HL-60/S4 (cell line): ENCODE data around the gene GNG7.
"Not testable (repeated sequence)": the region's sequence is repeated elsewhere in the genome, so short reads cannot be mapped to it uniquely, and the experiment has no call there.

Source experiments
- in situ Hi-C: fragments of 300-500 bp; cut with MboI; formaldehyde crosslinking; loops from 2 replicates; pipeline ENCODE4 v1.14.3; 2022; ENCODE audit warnings: low sequenced_read_pairs

Gene GNG7

DNA sequence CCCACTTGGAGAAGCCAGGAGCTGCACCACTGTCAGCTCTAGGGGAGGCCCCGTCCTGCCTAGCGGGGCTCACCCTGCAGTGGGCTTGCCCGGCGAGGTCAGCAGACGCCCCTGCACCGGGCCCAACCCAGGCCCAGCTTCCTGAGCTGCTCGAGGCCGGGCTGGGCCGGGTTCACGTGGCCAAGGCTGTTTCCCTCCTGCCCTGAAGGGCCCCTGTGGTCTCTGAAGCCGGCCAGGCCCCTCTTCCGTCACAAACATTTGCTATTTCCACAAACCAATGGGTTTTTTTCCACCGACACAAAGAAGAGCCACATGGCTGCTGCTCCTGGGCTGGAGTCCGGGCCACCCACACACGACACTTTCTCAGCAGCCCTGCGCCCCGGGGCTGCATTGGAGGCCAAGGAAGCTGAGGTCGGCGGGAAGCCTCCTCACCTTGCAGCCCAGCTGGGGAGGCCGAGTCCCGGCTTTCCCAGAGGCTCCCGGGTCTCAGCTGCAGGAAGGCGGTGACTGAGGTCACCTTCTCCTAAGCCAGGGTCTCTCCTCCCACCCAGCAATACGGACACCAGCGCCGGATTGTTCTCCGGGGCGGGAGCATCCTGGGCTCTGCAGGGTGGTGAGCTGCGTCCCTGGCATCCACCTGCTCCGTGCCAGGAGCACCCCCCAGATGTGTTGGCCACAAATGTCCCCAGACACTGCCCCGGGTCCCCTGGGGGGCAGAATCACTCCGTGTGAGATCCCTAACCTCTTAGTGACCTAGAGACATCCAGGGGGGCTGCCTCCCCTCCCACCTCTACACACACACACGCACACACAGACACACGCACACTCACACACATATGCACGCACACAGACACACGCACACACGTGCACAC, 146.0 kb downstream of the GNG7 start:
- in situ Hi-C loops: no loop called here

DNA sequence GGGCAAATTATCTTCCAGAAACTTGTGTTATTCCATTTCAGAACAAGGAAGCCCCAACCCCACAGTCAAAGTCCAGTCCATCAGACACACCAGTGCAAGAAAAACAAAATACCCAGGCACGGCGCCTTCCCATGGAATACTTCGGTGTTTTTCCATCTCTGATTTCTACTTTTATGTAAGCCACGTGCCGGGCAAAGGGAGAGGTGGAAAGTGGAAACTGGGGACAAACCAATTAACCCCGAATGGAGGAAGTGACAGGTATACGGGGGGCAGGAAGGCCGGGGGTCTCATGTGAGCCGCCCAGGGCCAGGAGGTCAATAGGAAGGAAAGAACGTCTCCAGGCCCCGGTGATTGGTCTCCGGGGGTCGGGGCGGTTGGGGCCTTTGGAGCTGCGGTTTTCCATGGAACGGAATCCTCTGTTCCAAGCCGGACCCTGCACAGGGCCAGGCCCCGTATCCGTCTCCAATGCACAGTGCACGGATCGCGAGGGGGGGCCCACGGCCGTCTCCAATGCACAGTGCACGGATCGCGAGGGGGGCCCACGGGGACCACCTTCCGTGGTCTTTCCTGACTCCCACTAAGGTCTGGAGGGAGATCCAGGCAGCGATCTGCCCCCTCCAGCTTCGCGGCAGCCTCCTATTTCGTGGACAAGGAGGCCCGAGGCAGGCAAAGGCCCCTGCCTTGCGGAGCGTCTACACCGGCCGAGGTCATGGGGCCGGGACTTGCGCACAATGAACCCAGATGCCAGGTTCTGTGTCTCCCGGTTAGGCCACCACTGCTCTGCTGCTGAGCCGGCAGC, 146.9 kb downstream of the GNG7 start:
- in situ Hi-C loops: no loop called here

DNA sequence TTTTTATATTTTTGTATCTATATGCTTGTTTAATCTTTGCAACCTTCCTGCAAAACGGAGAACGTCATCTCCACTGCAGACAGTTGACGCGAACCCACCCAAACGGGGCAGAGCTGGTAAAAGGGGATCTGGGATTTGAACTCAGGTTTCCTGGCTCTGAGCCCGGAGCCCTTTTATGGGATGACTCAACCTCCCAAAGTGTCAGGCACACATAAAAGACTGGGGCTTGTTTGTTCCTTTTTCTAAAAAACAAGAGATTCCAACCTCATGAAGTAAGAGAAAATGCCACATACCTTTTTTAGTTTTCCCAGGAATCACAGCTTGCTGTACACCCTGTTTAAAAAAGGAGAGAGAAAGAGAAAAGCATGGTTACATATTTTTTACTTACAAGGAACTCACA, 147.6 kb downstream of the GNG7 start:
- in situ Hi-C loops: no loop called here

DNA sequence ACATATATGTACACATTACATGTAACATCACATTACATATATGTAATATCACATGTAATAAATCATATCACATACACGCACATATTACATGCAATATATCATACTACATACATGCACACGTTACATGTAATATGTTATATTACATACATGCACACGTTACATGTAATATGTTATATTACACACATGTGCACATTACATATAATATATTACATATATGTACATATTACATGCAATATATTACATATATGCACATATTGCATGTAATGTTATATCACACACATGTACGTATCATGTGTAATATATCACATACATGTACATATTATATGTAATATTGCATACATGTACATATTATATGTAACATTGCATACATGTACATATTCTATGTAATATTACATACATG, 149.0 kb downstream of the GNG7 start:
- in situ Hi-C loops: no loop called here

DNA sequence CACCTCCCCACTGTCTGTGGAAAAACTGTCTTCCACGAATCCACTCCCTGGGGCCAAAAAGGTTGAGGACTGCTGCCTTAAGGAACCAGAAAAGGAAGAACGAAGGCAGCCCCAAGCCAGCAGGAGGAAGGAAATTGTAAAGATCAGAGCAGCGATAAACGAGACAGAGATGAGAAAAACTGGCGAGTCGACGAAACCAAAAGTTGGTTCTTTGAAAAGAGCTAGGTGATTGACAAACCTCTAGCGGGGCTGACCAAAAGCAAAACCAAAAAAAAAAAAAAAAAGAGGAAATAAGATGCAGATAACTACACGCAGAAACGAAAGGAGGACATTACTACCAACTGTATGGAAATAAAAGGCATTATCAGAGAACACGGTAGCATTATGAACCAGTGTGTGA, 149.6 kb downstream of the GNG7 start:
- in situ Hi-C loops: no loop called here

DNA sequence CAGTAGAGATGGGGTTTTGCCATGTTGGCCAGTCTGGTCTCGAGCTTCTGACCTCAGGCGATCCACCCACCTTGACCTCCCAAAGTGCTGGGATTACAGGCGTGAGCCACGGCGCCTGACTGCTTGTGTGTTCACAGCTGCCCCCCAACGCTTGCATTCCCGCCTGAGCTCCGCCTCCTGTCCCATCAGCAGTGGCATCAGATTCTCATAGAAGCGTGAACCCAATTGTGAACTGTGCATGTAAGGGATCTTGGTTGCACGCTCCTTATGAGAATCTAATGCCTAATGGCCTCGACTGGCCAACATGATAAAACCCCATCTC, 150.7 kb downstream of the GNG7 start:
- in situ Hi-C loops: no loop called here

DNA sequence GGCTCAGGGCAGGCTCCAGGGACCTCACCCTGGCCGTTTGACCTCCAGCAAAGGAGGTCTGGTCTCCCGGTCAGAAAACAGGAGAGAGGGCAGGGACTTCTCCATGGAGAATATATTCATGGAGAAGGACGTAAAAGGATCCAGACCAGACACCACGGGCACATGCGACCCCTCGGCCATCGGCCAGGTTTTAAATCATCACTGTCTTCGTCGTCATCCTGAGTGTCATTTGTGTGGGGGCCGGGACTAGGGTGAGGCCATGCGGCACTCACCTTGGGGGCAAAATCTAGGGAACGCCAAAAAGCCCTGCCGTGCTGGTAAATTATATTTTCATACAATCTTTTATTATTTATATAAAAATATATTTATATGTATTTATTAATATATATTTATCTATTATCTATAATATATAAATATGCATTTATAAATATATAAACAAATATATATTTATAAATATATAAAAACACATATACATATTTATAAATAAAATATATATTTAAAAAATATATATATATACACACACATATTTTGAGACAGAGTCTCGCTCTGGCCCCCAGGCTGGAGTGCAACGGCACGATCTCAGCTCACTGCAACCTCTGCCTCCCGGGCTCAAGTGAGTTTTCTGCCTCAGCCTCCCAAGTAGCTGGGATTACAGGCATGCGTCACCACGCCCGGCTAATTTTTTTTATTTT, 151.2 kb downstream of the GNG7 start:
- in situ Hi-C loops: no loop called here

DNA sequence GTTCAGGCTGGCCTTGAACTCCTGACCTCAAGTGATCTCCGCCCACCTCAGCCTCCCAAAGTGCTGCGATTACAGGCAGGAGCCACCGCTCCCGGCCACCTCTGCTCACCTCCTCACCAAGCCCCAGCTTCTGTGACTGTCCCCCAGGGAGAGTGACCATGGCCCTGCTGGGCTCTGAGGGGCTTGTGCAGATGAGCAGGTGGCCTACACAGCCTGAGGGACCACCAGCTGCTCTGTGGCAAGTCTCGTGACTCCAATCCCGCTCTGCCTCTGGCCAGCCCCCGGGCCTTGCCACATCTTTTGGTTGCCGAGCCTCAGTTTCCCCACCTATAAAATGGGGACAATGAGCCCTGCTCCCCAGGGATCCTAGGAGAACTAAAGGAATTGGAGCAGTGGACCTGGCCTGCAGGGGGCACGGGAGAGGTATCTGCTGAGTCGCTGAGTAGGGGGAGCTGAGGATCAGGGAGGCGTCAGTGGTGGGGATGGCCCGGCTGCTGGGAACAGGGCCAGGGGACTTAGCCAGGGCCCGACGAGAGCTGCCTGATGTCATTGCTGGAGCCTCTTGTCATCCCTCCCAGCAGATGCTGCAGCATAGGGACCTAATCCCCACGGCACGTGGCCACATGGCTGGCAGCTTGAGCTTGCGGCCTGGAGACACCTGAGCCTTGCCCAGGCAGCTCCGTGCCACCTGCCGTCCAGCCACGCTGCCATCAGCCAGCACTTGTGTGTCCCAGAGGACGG, 151.9 kb downstream of the GNG7 start:
- in situ Hi-C loops: no loop called here

DNA sequence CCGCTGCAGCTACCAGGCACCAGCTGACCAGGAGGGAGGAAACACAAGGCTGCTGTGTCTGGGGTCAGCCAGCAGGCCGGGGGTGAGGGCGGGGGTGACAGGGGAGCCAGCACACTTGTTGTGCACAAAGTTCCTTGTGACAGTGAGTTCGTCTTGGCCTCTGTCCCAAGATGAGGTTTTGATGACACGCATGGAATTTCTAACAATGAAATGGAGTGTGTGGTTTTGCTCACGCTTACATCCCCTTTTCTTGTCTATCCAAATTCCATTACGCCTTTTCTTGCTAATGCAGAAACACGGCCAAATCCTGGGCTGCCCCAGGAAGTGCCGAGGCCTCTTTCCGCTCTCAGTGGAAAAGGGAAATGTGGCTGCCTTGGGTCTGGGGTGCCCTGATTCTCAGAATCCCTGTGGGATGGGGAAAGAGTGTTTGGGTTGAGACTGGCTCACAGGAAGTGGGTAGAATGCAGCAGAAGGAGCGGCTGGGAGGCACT, 152.7 kb downstream of the GNG7 start:
- in situ Hi-C loops: no loop called here

DNA sequence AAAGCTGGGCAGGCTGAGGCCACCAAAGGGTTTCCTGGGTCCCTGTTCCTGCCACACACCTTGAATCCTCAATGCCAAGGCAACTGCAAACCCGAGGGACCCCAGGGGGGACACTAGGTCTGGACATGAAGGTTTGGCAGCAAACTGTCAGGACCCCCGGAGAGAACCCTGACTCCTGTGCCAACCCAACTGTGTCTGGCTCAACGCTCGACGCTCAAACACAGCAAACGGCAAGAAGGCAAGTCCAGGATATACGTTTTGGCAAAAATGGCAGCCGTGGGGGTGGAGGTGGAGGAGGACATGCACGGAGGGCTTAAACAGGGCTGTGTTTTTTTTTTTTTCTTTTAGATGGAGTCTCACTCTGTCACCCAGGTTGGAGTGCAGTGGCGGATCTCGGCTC, 153.5 kb downstream of the GNG7 start:
- in situ Hi-C loops: no loop called here

DNA sequence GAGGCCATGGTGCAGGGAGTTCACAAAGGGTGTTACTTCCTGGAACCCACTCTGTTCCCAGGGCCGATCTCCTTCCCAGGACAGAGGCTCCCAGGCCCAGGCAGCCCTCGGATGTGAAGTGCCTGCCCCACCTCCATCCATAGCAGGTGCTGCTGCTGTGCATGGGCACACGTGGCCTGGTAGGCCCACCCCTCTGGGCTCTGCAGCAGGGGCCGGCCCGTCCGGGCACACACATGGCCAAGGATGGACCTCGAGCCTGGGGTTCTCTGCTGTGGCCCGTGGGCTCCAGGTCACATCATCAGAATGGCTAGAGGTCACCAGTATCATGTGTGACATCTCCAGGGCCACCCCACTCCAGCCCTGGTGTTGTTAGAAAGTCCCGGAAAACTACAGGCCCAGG, 154.8 kb downstream of the GNG7 start:
- in situ Hi-C loops: no loop called here

DNA sequence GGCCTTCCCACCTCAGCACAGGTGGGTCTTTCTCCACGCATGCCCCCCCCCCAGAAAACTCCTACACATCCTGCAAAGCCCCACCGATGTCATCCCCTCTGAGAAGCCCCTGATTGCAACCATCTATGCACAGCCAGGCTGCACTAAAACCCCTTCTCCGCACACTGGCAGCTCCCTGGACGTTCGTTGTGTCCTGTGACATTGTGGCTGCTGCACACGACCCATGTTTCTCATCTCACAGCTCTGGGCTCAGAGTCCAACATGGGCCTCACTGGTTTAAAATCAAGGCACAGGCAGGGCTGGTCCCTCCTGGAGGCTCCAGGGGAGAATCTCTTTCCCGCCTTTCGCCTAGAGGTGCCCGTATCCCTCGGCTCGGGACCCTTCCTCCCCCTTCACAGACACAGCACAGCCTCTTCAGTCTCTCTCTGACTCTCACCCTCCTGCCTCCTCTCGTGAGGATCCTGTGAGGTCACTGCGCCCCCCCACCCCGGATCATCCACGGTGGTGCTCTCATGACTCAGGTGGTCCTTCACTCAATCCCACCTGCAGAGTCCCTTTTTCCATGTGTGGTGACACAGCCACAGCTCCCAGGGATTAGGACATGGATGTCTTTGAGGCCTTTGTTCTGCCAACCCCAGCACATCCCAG, 155.3 kb downstream of the GNG7 start:
- in situ Hi-C loops: no loop called here

DNA sequence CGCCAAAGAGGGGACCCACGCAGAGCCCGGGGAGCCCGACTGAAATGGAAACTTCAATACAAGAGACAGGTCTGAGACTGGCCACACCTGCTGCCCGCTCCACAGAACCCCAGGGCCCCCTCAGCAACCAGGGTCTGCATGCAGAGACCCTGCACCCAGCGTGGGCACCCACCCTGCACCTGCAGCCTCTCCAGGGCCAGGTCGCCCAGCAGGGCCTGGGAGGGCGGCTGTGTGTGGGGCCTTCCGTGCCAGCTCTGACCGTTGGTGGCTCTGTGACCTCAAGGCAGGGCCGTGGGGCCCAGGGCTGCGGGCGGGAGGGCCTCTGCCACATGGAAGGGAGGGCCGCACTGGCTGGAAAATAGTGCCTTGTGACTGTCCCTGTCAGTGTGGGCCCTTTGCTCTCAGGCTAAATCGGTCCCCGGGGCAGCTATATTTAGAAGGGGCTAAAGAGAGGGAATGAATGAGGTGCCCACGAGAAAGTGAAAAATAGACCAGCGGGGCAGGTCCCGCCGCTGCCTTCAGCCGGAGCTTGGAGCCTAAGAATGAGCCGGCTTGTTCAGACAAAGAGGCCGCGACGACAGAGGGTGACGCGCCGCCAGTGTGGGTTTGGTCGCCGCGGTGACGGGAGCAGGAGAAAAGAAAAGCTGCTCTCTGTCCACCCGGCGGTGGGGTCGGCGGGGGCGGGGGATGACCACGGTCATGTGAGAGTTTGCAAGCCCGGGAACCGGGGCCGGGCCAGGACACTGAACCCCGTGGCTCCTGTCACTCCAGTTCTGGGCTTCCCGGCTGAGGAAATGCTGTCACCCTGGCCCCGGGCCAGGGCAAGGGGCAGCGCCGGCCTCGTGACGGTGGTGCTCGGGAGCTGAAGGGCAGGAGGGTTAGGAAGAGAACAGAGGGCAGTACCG, 156.1 kb downstream of the GNG7 start:
- in situ Hi-C loops: no loop called here

DNA sequence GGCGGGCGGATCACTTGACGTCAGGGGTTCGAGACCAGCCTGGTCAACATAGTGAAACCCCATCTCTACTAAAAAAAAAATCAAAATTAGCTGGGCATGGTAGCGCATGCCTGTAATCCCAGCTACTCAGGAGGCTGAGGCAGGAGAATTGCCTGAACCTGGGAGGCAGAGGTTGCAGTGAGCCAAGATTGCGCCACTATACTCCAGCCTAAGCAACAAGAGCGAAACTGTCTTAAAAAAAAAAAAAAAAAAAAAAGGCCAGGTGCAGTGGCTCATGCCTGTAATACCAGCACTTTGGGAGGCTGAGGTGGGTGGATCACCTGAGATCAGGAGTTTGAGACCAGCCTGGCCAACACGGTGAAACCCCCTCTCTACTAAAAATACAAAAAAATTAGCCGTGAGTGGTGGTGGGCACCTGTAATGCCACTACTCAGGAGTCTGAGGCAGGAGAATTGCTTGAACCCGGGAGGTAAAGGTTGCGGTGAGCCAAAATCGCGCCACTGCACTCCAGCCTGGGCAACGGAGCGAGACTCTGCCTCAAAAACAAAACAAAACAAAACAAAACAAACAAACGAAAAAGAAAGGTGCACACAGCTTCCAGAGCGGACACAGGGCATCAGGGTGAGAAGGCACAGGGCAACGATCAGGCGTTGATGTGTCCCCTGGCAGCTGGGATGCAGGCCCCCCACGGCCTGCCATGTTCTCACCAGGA, 156.9 kb downstream of the GNG7 start:
- in situ Hi-C loops: not testable (repeated sequence)

DNA sequence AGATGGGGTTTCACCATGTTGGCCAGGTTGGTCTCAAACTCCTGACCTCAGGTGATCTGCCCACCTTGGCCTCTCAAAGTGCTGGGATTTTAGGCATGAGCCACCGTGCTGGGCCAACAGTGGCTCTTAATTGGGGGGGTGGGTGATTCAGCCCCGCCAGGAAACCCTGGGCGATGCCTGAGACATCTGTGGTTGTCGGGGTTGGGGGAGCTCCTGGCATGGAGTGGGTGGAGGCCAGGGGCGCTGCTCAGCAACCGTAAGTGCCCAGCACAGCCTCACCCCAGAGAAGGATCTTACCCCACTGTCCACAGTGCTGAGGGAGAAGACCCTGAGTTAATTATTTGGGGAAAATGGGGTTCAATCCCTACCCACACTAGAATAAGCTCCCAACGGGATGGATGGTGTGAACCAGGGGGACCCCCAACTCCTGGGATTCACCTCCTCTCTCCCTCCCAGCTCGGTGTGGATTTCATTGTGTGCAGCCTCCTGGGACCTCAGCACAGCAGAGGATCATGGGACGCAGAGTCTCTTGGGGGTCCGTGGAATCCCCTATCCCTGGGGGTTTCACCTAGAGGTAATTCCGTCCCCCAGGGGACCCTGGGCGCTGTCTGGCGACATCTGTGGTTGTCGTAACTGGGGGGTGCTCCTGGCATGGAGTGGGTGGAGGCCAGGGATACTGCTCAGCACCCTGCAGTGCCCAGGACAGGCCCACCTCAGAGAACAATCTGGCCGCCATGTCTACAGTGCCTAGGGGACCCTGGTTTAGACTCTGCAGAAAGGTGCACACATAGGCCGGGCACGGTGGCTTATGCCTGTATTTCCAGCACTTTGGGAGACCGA, 157.7 kb downstream of the GNG7 start:
- in situ Hi-C loops: no loop called here

DNA sequence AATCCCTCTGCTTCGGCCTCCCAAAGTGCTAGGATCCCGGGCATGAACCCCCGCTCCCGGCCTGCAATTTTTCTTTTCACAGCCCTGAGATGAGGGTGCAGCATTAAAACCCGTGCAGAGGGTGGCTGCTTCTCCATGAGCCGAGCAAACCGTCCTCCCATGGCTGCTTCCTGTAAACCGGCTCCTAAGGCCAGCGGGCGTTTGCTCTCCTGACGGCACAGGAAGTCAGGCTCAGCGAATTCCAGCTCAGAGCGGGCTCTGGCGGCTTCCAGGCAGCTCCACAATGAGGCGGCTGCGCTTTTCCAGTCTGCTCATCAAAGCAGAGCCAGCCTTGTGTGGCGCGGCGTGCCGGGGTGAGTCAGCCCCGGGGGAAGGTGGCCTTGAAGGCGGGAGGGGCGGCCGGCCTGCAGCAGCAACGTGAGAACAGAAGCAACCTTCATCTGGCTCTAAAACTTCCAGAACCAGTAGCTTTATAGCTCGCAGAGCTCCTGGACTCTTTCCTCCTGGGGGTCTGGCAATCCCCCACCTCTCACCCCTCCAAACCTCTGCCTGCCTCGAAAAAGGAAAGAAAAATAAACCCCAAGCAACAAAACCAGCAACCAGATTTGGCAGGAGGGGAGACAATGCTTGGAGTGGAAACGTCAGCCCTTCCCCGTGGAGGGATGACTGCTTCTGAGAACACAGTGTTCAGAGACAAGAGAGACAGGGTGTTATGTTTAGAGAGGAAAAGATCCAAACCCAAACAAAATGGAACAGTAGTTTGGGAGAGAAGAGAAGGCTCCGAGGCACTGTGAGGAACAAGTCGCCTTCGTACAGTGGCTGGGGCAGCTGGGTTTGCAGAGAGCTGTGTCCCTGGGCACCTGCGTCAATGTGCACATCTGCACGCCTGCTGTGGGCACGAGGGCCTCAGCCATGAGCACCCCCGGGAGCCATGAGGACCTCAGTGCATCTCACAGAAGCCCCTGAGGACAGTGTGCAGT, 158.7 kb downstream of the GNG7 start:
- in situ Hi-C loops: no loop called here

DNA sequence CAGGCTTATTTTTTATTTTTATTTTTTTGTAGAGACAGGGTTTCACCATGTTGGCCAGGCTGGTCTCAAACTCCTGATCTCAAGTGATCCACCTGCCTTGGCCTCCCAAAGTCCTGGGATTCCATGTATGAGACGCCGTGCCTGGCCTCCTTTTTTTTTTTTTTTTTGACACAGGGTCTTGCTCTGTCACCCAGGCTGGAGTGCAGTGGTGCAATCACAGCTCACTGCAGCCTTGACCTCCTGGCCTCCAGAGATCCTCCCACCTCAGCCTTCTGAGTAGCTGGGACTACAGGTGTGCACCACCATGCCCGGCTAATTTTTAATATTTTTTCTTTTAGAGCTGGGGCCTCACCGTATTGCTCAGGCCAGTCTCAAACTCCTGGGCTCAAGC, 159.4 kb downstream of the GNG7 start:
- in situ Hi-C loops: not testable (repeated sequence)
